Large intestine (tissue), 3 donors: Measurements from ENCODE around the gene CHST2. TPM values are rescaled to one million over a fixed set of nuclear protein-coding genes. Genes with fewer than 3 reads are reported as not detected.

Experiments used
- DNase-seq, 2 donors: peaks; one replicate each; pipeline versions ENCODE4 v3.0.0 to v3.0.0-alpha.2; 2013
- H3K27ac ChIP-seq: one replicate; pipeline ENCODE4 v1.5.1; 2013; ENCODE audit warnings: low read length
- H3K27me3 ChIP-seq: 2 replicates; pipeline ENCODE4 v1.6.1; 2013; ENCODE audit warnings: low read length; ENCODE audit not compliant: control insufficient read depth, insufficient read depth
- H3K36me3 ChIP-seq: 2 replicates; pipeline ENCODE4 v1.6.1; 2013; ENCODE audit warnings: low read length; ENCODE audit not compliant: control insufficient read depth, insufficient read depth
- H3K4me1 ChIP-seq: one replicate; pipeline ENCODE4 v1.6.1; 2013; ENCODE audit warnings: low read length; ENCODE audit not compliant: control insufficient read depth, insufficient read depth
- H3K4me3 ChIP-seq: one replicate; pipeline ENCODE4 v1.5.1; 2013; ENCODE audit warnings: low read length
- H3K9me3 ChIP-seq: one replicate; pipeline ENCODE4 v1.6.1; 2013; ENCODE audit warnings: mild to moderate bottlenecking, low read depth, low read length, moderate library complexity; ENCODE audit not compliant: control insufficient read depth
- WGBS: methylation state at CpG from one replicate; pipeline ENCODE4 v1.1.5; 2013; ENCODE audit warnings: low lambda C conversion rate; ENCODE audit not compliant: insufficient coverage; 5-methylcytosine and 5-hydroxymethylcytosine counted together
- polyA plus RNA-seq: library from polyadenylated mRNA; unstranded; fragments of 120-200 nt; gene quantifications from one replicate; pipeline ENCODE4 v1.2.1, GENCODE V29; 2013

CHST2 gene
- polyA plus RNA-seq, 1 donor, result 5.0 TPM

GRCh38 chr3:143166376-143166775 lies 46.8 kb downstream of the CHST2 start:
- Histone ChIP-seq H3K4me1 (no peaks in the 10 kb centered on the region), H3K36me3 (no peaks in the 10 kb centered on the region), H3K27me3 (no peaks in the 10 kb centered on the region), H3K4me3 (no peak overlapping the region), H3K9me3 (no peaks in the 10 kb centered on the region), H3K27ac (no peak overlapping the region)
- DNase-seq, result no peak
- WGBS, result no CpG with 5 or more reads among the region's 3 CpGs

- Histone ChIP-seq H3K27me3 (no peaks in the 10 kb centered on the region), H3K36me3 (no peaks in the 10 kb centered on the region), H3K4me3 (no peak overlapping the region), H3K27ac (no peak overlapping the region), H3K4me1 (peaks cover 2% of the 10 kb centered on the region), H3K9me3 (no peaks in the 10 kb centered on the region)
- DNase-seq, result no peak
- WGBS, result 100% methylated on average over 1 of the region's 2 CpGs
Measured at GRCh38 chr3:143167969-143168854, 48.6 kb downstream of the CHST2 start.

DNA sequence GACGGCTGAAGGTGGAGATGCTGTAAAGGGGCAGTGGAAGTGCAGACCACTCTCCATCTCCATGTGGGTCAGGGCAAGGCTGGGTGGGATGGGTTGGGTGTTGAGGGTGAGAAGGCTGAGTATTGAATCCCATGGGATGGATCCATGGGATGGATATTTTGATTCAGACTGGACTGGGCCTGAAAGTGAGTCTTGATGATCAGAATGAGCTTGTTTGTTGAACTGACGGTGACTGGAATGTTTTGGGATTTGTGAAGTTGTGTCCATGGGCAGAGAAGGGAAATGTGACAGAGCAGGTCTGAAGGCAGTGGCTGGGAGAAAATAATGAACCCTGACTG lies 49.3 kb downstream of the CHST2 start:
- Histone ChIP-seq H3K27me3 (no peaks in the 10 kb centered on the region), H3K9me3 (no peaks in the 10 kb centered on the region), H3K27ac (no peak overlapping the region), H3K36me3 (no peaks in the 10 kb centered on the region), H3K4me3 (no peak overlapping the region), H3K4me1 (peaks cover 2% of the 10 kb centered on the region)
- no CpG with 5 or more reads among the region's 2 CpGs for WGBS
- no peak for DNase-seq

GRCh38 chr3:143170074-143170473 lies 50.5 kb downstream of the CHST2 start:
- WGBS, result 93% methylated on average over 2 of the region's 6 CpGs
- no peaks in the 10 kb centered on the region for H3K36me3 ChIP-seq
- no peaks in the 10 kb centered on the region for H3K27me3 ChIP-seq
- H3K9me3 ChIP-seq, result no peaks in the 10 kb centered on the region
- no peak overlapping the region for H3K27ac ChIP-seq
- DNase-seq, result no peak
- H3K4me3 ChIP-seq, result no peak overlapping the region
- peaks cover 2% of the 10 kb centered on the region for H3K4me1 ChIP-seq

DNA sequence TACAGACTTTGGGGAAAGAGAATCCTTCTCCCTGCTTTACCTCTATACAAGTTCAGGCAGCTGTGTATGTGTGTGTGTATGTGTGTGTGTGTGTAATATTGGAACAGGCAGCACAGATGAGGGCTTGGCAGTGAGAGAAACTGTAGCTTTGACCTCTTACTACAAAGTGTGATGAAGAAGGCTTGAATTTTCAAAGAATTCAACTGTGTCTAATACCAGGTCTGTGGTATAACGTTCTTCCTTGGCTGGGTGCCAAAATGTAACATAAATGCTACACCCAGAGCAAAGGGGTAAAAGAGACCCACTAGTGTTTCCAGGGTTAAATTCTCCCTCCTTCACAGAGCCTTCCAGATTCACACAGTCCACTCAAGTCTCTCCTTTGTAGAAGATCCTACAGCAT lies 51.1 kb downstream of the CHST2 start:
- peak overlapping the region; percentile 4 for H3K27ac ChIP-seq
- no peaks in the 10 kb centered on the region for H3K9me3 ChIP-seq
- WGBS, result no CpG with 5 or more reads among the region's 1 CpG
- H3K36me3 ChIP-seq, result no peaks in the 10 kb centered on the region
- peaks cover 2% of the 10 kb centered on the region for H3K4me1 ChIP-seq
- no peaks in the 10 kb centered on the region for H3K27me3 ChIP-seq
- no peak overlapping the region for H3K4me3 ChIP-seq
- DNase-seq, result no peak

DNA sequence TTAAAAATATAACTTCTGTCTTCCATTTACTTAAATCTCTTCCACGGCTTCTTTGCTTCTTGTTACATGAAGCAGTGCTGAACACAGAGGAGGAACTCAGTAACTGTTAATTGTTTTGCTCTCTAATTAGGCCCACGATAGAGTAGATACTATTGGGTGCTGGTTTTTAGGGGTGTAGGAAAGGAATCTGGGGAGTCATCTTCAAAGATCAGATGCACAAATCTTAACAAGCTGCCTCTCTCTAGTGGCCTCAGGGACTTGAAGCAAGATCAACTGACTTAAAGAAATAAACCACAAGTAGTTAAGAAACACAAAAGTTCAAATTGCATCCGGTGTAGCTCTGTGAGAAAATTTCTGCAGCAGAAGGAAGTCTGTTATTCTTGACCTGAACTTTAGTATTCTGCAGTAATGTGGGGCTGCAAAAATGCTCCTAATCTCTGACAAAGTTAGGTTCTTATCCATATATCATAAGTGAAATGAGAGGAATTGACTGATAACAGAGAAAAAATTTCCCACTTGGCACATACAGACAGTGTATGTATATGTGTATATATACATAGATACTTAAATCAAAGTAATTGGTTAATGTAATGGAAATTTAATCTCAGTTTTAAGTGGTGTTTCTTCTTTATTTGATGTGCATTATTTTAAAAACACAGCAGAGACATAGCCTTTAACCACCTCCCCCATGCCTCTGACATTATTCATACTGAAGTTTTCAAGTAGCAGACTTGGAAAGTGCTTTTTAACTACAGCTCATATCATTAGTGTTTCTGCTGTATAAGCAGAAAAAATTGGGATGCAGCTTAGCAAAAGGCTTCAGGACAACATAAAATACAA lies 51.8 kb downstream of the CHST2 start:
- no peaks in the 10 kb centered on the region for H3K27me3 ChIP-seq
- no peaks in the 10 kb centered on the region for H3K9me3 ChIP-seq
- peak in 1 of 2 donors; percentile 17 for DNase-seq
- H3K36me3 ChIP-seq, result no peaks in the 10 kb centered on the region
- H3K4me3 ChIP-seq, result no peak overlapping the region
- H3K27ac ChIP-seq, result peak overlapping the region; percentile 4
- H3K4me1 ChIP-seq, result peaks cover 2% of the 10 kb centered on the region
- WGBS, result 60% methylated on average over 1 of the region's 3 CpGs

DNA sequence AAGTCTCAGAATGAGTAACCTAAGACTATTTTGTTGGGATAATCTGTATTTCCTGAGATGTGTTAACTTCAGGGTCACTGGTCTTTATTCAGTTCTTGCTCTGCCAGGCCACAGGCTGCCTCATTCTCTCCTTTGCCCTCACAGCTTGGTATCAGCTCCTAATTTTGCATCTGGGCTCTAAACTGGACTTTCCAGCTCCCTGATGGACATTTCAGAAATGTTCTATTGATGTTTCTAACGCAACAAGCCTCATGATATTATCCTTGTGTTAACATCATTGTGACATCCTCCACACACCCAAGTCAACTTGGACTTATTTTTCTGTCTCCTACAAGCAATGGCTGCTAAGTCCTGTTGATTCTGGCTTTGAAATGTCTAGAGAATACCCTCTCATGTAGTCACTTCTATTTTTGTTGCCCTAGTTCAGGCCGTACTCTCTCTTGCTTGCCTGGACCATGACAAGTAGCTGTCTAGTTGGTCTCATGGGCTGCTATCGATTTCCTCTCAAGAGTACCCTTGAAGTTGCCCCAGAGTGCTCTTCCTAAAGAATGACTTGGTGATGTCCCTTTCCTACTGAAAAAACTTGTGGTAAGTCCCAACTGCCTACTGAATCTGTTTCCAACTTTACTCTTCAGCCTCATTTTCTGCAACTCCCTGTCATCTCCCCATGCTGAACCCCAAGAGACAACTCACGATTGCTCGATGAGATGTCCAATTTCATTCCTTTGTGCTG lies 52.7 kb downstream of the CHST2 start:
- Histone ChIP-seq H3K27me3 (no peaks in the 10 kb centered on the region), H3K36me3 (no peaks in the 10 kb centered on the region), H3K9me3 (no peaks in the 10 kb centered on the region), H3K4me3 (no peak overlapping the region), H3K27ac (no peak overlapping the region), H3K4me1 (peaks cover 2% of the 10 kb centered on the region)
- 100% methylated on average over 2 of the region's 5 CpGs for WGBS
- DNase-seq, result no peak

- Histone ChIP-seq H3K36me3 (no peaks in the 10 kb centered on the region), H3K4me3 (no peak overlapping the region), H3K4me1 (peaks cover 2% of the 10 kb centered on the region), H3K9me3 (no peaks in the 10 kb centered on the region), H3K27me3 (no peaks in the 10 kb centered on the region), H3K27ac (no peak overlapping the region)
- DNase-seq, result no peak
- 71% methylated on average over 1 of the region's 2 CpGs for WGBS
Measured at GRCh38 chr3:143172795-143173145, 53.2 kb downstream of the CHST2 start.

GRCh38 chr3:143173242-143173641 lies 53.7 kb downstream of the CHST2 start:
- Histone ChIP-seq H3K4me1 (peaks cover 2% of the 10 kb centered on the region), H3K9me3 (no peaks in the 10 kb centered on the region), H3K4me3 (no peak overlapping the region), H3K36me3 (no peaks in the 10 kb centered on the region), H3K27me3 (no peaks in the 10 kb centered on the region), H3K27ac (no peak overlapping the region)
- no peak for DNase-seq
- WGBS, result 88% methylated on average over 1 of the region's 1 CpG
